GM12878 (cell line): ENCODE measurements around the gene GNB5. TPM values are rescaled to one million over a fixed set of nuclear protein-coding genes. Genes with fewer than 3 reads are reported as not detected.

Source experiments
- ATAC-seq: fragments of 200-7000 bp; cut with Tn5 transposase; 3 replicates; pipeline ENCODE4 v1.9.1; 2020; ENCODE audit warnings: mild to moderate bottlenecking, moderate library complexity
- BruUV-seq: library from RNA; stranded (reverse); fragments of 400-500 nt; replicated peaks from 2 replicates; lab custom pipeline; 2021; lab: Mats Ljungman, UMichigan
- CTCF ChIA-PET: fragments of 300-600 bp; sonication (Branson Sonifier 250); formaldehyde crosslinking; extraction: SDS; loops from one replicate; lab custom pipeline; 2021; ENCODE audit warnings: inconsistent platforms; lab: Yijun Ruan, JAX
- POLR2A ChIA-PET: fragments of 350-600 bp; formaldehyde crosslinking; extraction: SDS; loops from one replicate; lab custom pipeline; 2021; ENCODE audit warnings: inconsistent platforms; lab: Charles Lee
- RAD21 ChIA-PET: fragments of 300-600 bp; sonication (Branson Sonifier 250); formaldehyde crosslinking; loops from one replicate; lab custom pipeline; 2023; ENCODE audit warnings: antibody characterized with exemption; ENCODE audit not compliant: unreplicated experiment; lab: Charles Lee
- SMC1A ChIA-PET: fragments of 300-600 bp; sonication (Branson Sonifier 250); formaldehyde crosslinking; loops from one replicate; lab custom pipeline; 2023; ENCODE audit not compliant: unreplicated experiment, uncharacterized antibody; lab: Charles Lee
- DNase-seq: peaks from one replicate; pipeline ENCODE4 v3.0.0-alpha.2; 2011; ENCODE audit warnings: low read depth, low spot score
- FAIRE-seq: peaks from 3 replicates; lab custom pipeline; 2011; peaks lifted over from hg19 to GRCh38; lab: Jason Lieb, UNC
- H2AFZ ChIP-seq: 2 replicates; pipeline ENCODE4 v1.6.0; 2011; ENCODE audit warnings: low read depth, low read length, control low read depth; ENCODE audit not compliant: control insufficient read depth
- H3K27ac ChIP-seq: 2 replicates; pipeline ENCODE4 v1.5.1; 2011; ENCODE audit warnings: control low read depth; ENCODE audit not compliant: control insufficient read depth, insufficient read depth
- H3K27me3 ChIP-seq, 2 experiments: replicated peaks in 1 of 2; 2 replicates each; pipeline versions ENCODE4 v1.6.0 to v1.6.1; 2011; ENCODE audit warnings: low read length in 1 of 2; ENCODE audit not compliant: control insufficient read depth in 2 of 2, insufficient read depth in 2 of 2
- H3K36me3 ChIP-seq, 2 experiments: 2 replicates each; pipeline ENCODE4 v1.5.1; 2011; ENCODE audit warnings: low read length in 1 of 2; ENCODE audit not compliant: control insufficient read depth in 2 of 2, insufficient read depth in 2 of 2
- H3K4me1 ChIP-seq: 2 replicates; pipeline ENCODE4 v1.6.1; 2011; ENCODE audit warnings: mild to moderate bottlenecking, low read length, moderate library complexity, mixed read lengths; ENCODE audit not compliant: control insufficient read depth, insufficient read depth
- H3K4me2 ChIP-seq: 2 replicates; pipeline ENCODE4 v1.6.0; 2011; ENCODE audit warnings: control low read depth; ENCODE audit not compliant: control insufficient read depth, insufficient read depth
- H3K4me3 ChIP-seq: fragments of 200-600 bp; sonication (generic); 2 replicates; pipeline ENCODE4 v1.5.1; 2016
- H3K79me2 ChIP-seq: 2 replicates; pipeline ENCODE4 v1.6.0; 2011; ENCODE audit warnings: low read length; ENCODE audit not compliant: control insufficient read depth, insufficient read depth
- H3K9ac ChIP-seq: 2 replicates; pipeline ENCODE4 v1.8.0; 2011; ENCODE audit warnings: low read length, control low read depth, mixed read lengths; ENCODE audit not compliant: control insufficient read depth, insufficient read depth
- H3K9me3 ChIP-seq: replicated peaks from 3 replicates; pipeline ENCODE4 v1.5.1; 2011; ENCODE audit warnings: mild to moderate bottlenecking, low read length; ENCODE audit not compliant: control insufficient read depth, insufficient read depth
- H4K20me1 ChIP-seq: 2 replicates; pipeline ENCODE4 v1.6.0; 2011; ENCODE audit not compliant: control insufficient read depth, insufficient read depth
- CBX5 ChIP-seq: sonication (generic); IDR thresholded peaks from 2 replicates; pipeline ENCODE4 v1.6.1; 2016; ENCODE audit warnings: low read depth, moderate library complexity, mild to moderate bottlenecking, inconsistent platforms
- ETV6 ChIP-seq, 2 experiments: fragments of 450-650 bp in 1 of 2; IDR thresholded peaks in 1 of 2; conservative IDR thresholded peaks in 1 of 2; 2 replicates each; pipeline ENCODE4 v1.6.1; 2014; ENCODE audit warnings: antibody characterized with exemption in 1 of 2, borderline replicate concordance in 1 of 2, low read depth in 1 of 2, mild to moderate bottlenecking in 1 of 2, moderate library complexity in 1 of 2
- FOS ChIP-seq: IDR thresholded peaks from 3 replicates; pipeline ENCODE4 v1.6.1; 2011; ENCODE audit warnings: borderline replicate concordance; ENCODE audit not compliant: insufficient read length; ENCODE audit errors: extremely low read depth
- PAX8 ChIP-seq: fragments of 450-650 bp; IDR thresholded peaks from 2 replicates; pipeline ENCODE4 v1.6.1; 2017; ENCODE audit warnings: mild to moderate bottlenecking, moderate library complexity
- SIX5 ChIP-seq: IDR thresholded peaks from 2 replicates; pipeline ENCODE4 v1.6.1; 2011; ENCODE audit warnings: mild to moderate bottlenecking, low read depth, low read length, moderate library complexity; ENCODE audit not compliant: severe bottlenecking
- TCF7 ChIP-seq: IDR thresholded peaks from 2 replicates; pipeline ENCODE4 v1.6.1; 2014; ENCODE audit warnings: antibody characterized with exemption, borderline replicate concordance
- WGBS: methylation state at CpG from one replicate; pipeline ENCODE4 v1.1.6; 2016; ENCODE audit warnings: low lambda C conversion rate; ENCODE audit not compliant: insufficient replicate concordance, insufficient coverage; ENCODE audit errors: missing lambda C conversion rate; 5-methylcytosine and 5-hydroxymethylcytosine counted together
- in situ Hi-C: fragments of 300-500 bp; cut with MboI; formaldehyde crosslinking; loops from 9 replicates; pipeline ENCODE4 v1.14.3; 2018; ENCODE audit warnings: mixed read lengths
- intact Hi-C: fragments of 100-400 bp; cut with micrococcal nuclease; formaldehyde crosslinking; loops from one replicate; pipeline ENCODE4 v1.14.2; 2022; ENCODE audit not compliant: unreplicated experiment
- polyA plus RNA-seq, 11 experiments: library from polyadenylated mRNA; depleted of rRNA in 4 of 11; unstranded in 6 of 11; stranded (reverse) in 5 of 11; fragments of >200 nt; fragmentation: Nextera tagmentation in 4 of 11; fragmentation: Illumina TruSeq in 1 of 11; extraction: Ambion mirVana in 4 of 11; extraction: Trizol in 1 of 11; gene quantifications; 1 replicate in 1 of 11; 2 replicates in 10 of 11; pipeline versions ENCODE4 v1.2.1 to v1.2.3, GENCODE V29; 2011 to 2016; ENCODE audit warnings: inconsistent platforms in 2 of 11, missing spikeins in 2 of 11, low read depth in 1 of 11
- total RNA-seq, 4 experiments: library from RNA; depleted of rRNA in 3 of 4; stranded (reverse); fragments of >200 nt in 3 of 4; fragmentation: Illumina TruSeq in 1 of 4; extraction: Trizol in 1 of 4; gene quantifications; 2 replicates each; pipeline versions ENCODE4 v1.2.1 to v1.2.3, GENCODE V29; 2013 to 2021
- TF ChIP-seq, protein P1 (sequence below): fragments of 450-650 bp; IDR thresholded peaks from 2 replicates; pipeline ENCODE4 v1.6.1; 2016; ENCODE audit warnings: mild to moderate bottlenecking
- TF ChIP-seq, protein P2 (sequence below): fragments of 450-650 bp; IDR thresholded peaks from 2 replicates; pipeline ENCODE4 v1.6.1; 2017; ENCODE audit warnings: mild to moderate bottlenecking, moderate library complexity
- TF ChIP-seq, protein P3 (sequence below): IDR thresholded peaks from 2 replicates; pipeline ENCODE4 v1.6.1; 2011; ENCODE audit warnings: borderline replicate concordance, low read depth, mild to moderate bottlenecking, moderate library complexity, mixed read lengths, low read length; ENCODE audit not compliant: insufficient read depth; ENCODE audit errors: extremely low read length
- TF ChIP-seq, protein P4 (sequence below): fragments of 450-650 bp; IDR thresholded peaks from 2 replicates; pipeline ENCODE4 v1.6.1; 2016; ENCODE audit warnings: mild to moderate bottlenecking, moderate library complexity, borderline replicate concordance

GNB5 gene
- total and polyA plus RNA-seq, 10 of the 15 experiments (the other 5 are each of a cell fraction or from before 2014, with no cell fraction given): 2.4 to 25.9 (median 15.2) TPM

DNA sequence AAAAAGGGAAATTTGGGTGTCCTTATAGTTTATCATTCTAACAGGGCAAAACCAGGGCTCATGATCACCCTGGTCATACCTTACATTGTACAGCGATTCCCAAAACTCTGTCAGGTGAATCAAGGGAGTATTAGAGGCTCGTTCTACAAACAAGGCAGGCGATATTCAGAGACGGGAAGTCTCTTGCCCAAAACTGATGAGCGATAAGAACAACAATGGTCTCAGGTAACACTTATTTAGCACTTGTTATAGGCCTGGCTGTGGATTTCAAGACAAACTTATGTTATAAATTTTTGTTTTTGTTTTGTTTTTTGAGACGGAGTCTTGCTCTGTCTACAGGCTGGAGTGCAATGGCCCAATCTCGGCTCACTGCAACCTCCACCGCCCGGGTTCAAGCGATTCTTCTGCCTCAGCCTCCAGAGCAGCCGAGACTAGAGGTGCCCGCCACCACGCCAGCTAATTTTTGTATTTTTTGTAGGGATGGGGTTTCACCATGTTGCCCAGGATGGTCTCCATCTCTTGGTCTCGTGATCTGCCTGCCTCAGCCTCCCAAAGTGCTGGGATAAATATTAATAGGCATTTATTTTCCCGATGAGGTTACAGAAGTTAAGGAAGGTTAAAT is 91.4 kb downstream of the GNB5 start:
- POLR2A ChIA-PET: interaction anchor here (0.5 to 8.1 kb wide), 7 partner anchors 9 to 93 kb away, joined by 3 to 151 read pairs (median 13); no protein-coding TSS in a partner anchor

More for the DNA sequence above, 91.4 kb downstream of the GNB5 start:
- Histone ChIP-seq H3K36me3 (no peaks in the 10 kb centered on the region), H3K79me2 (peaks cover 18% of the 10 kb centered on the region), H3K9me3 (no peaks in the 10 kb centered on the region), H3K27ac (peak overlapping the region; percentile 52; the same call in 1 of the 2 replicates), H3K4me1 (peaks cover 3% of the 10 kb centered on the region), H3K9ac (no peak overlapping the region), H3K27me3 (no peaks in the 10 kb centered on the region), H4K20me1 (no peaks in the 10 kb centered on the region), H3K4me2 (peak overlapping the region; percentile 63), H2AFZ (peak overlapping the region; percentile 25; the same call in 1 of the 2 replicates), H3K4me3 (peak overlapping the region; percentile 6)
- intact Hi-C loops: loop anchor here (10.0 kb wide), 1 partner anchor 365 kb away; the partner anchor contains the start of gene LYSMD2
- ChIA-PET RAD21 (interaction anchor here (0.9 to 8.6 kb wide), 7 partner anchors 13 to 95 kb away, joined by 3 to 170 read pairs (median 15); partner anchors contain the start of gene BCL2L10), SMC1A (interaction anchor here (0.6 to 12.5 kb wide), 11 partner anchors 8 to 92 kb away, joined by 3 to 272 read pairs (median 3); partner anchors contain the start of gene BCL2L10), CTCF (interaction anchor here (0.6 to 17.4 kb wide), 6 partner anchors 8 to 118 kb away, joined by 3 to 251 read pairs (median 10); no protein-coding TSS in a partner anchor)
- DNase-seq (no peak), ATAC-seq (no peak), FAIRE-seq (no peak)
- no TSS peak for BruUV-seq
- in situ Hi-C loops: no loop called here
- 94% methylated on average over 15 of the region's 15 CpGs for WGBS
- TF ChIP-seq, protein P1, sequence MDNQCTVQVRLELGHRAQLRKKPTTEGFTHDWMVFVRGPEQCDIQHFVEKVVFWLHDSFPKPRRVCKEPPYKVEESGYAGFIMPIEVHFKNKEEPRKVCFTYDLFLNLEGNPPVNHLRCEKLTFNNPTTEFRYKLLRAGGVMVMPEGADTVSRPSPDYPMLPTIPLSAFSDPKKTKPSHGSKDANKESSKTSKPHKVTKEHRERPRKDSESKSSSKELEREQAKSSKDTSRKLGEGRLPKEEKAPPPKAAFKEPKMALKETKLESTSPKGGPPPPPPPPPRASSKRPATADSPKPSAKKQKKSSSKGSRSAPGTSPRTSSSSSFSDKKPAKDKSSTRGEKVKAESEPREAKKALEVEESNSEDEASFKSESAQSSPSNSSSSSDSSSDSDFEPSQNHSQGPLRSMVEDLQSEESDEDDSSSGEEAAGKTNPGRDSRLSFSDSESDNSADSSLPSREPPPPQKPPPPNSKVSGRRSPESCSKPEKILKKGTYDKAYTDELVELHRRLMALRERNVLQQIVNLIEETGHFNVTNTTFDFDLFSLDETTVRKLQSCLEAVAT: peak; percentile 98
- TF ChIP-seq CBX5 (no peak), ETV6 (conservative IDR thresholded peaks at IDR 0.05 in 1 of 2, IDR thresholded peaks at IDR 0.05 in 1 of 2; ENCODE audit: borderline replicate concordance in 1 of 2, low read depth in 1 of 2) (no peak), FOS (no peak), SIX5 (no peak), TCF7 (no peak), PAX8 (no peak)
- TF ChIP-seq, protein P2, sequence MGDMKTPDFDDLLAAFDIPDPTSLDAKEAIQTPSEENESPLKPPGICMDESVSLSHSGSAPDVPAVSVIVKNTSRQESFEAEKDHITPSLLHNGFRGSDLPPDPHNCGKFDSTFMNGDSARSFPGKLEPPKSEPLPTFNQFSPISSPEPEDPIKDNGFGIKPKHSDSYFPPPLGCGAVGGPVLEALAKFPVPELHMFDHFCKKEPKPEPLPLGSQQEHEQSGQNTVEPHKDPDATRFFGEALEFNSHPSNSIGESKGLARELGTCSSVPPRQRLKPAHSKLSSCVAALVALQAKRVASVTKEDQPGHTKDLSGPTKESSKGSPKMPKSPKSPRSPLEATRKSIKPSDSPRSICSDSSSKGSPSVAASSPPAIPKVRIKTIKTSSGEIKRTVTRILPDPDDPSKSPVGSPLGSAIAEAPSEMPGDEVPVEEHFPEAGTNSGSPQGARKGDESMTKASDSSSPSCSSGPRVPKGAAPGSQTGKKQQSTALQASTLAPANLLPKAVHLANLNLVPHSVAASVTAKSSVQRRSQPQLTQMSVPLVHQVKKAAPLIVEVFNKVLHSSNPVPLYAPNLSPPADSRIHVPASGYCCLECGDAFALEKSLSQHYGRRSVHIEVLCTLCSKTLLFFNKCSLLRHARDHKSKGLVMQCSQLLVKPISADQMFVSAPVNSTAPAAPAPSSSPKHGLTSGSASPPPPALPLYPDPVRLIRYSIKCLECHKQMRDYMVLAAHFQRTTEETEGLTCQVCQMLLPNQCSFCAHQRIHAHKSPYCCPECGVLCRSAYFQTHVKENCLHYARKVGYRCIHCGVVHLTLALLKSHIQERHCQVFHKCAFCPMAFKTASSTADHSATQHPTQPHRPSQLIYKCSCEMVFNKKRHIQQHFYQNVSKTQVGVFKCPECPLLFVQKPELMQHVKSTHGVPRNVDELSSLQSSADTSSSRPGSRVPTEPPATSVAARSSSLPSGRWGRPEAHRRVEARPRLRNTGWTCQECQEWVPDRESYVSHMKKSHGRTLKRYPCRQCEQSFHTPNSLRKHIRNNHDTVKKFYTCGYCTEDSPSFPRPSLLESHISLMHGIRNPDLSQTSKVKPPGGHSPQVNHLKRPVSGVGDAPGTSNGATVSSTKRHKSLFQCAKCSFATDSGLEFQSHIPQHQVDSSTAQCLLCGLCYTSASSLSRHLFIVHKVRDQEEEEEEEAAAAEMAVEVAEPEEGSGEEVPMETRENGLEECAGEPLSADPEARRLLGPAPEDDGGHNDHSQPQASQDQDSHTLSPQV: no peak
- TF ChIP-seq, protein P3, sequence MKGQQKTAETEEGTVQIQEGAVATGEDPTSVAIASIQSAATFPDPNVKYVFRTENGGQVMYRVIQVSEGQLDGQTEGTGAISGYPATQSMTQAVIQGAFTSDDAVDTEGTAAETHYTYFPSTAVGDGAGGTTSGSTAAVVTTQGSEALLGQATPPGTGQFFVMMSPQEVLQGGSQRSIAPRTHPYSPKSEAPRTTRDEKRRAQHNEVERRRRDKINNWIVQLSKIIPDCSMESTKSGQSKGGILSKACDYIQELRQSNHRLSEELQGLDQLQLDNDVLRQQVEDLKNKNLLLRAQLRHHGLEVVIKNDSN: no peak
- TF ChIP-seq, protein P4, sequence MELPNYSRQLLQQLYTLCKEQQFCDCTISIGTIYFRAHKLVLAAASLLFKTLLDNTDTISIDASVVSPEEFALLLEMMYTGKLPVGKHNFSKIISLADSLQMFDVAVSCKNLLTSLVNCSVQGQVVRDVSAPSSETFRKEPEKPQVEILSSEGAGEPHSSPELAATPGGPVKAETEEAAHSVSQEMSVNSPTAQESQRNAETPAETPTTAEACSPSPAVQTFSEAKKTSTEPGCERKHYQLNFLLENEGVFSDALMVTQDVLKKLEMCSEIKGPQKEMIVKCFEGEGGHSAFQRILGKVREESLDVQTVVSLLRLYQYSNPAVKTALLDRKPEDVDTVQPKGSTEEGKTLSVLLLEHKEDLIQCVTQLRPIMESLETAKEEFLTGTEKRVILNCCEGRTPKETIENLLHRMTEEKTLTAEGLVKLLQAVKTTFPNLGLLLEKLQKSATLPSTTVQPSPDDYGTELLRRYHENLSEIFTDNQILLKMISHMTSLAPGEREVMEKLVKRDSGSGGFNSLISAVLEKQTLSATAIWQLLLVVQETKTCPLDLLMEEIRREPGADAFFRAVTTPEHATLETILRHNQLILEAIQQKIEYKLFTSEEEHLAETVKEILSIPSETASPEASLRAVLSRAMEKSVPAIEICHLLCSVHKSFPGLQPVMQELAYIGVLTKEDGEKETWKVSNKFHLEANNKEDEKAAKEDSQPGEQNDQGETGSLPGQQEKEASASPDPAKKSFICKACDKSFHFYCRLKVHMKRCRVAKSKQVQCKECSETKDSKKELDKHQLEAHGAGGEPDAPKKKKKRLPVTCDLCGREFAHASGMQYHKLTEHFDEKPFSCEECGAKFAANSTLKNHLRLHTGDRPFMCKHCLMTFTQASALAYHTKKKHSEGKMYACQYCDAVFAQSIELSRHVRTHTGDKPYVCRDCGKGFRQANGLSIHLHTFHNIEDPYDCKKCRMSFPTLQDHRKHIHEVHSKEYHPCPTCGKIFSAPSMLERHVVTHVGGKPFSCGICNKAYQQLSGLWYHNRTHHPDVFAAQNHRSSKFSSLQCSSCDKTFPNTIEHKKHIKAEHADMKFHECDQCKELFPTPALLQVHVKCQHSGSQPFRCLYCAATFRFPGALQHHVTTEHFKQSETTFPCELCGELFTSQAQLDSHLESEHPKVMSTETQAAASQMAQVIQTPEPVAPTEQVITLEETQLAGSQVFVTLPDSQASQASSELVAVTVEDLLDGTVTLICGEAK: peak; percentile 58; the same call in 1 of the 2 replicates
